ENCODE data around the gene NTN3.

Gene NTN3

GRCh38 chr16:2487903-2488531, 16.9 kb downstream of the NTN3 start:
- Histone ChIP-seq H3K27ac (ENCODE audit: low read depth, low read length) (no peak overlapping the region), H3K4me3 (ENCODE audit: low read depth, low read length) (no peak overlapping the region), H3K79me2 (ENCODE audit: control insufficient read depth, insufficient read depth, low read length, unreplicated experiment) (peaks cover 10% of the 10 kb centered on the region), H3K4me1 (ENCODE audit: control insufficient read depth, insufficient read depth, low read length, unreplicated experiment) (peaks cover 2% of the 10 kb centered on the region), H3K27me3 (ENCODE audit: insufficient read depth, low read length) (no peaks in the 10 kb centered on the region), H2AFZ (ENCODE audit: low read length, unreplicated experiment) (no peak overlapping the region), H3K36me3 (ENCODE audit: insufficient read depth, low read length) (no peaks in the 10 kb centered on the region)

GRCh38 chr16:2489581-2489980, 18.5 kb downstream of the NTN3 start:
- Histone ChIP-seq H3K79me2 (ENCODE audit: control insufficient read depth, insufficient read depth, low read length, unreplicated experiment) (peaks cover 4% of the 10 kb centered on the region), H3K27ac (ENCODE audit: low read depth, low read length) (no peak overlapping the region), H3K27me3 (ENCODE audit: insufficient read depth, low read length) (no peaks in the 10 kb centered on the region), H3K4me1 (ENCODE audit: control insufficient read depth, insufficient read depth, low read length, unreplicated experiment) (no peaks in the 10 kb centered on the region), H3K36me3 (ENCODE audit: insufficient read depth, low read length) (no peaks in the 10 kb centered on the region), H2AFZ (ENCODE audit: low read length, unreplicated experiment) (no peak overlapping the region), H3K4me3 (ENCODE audit: low read depth, low read length) (no peak overlapping the region)

GRCh38 chr16:2490190-2491105, 19.4 kb downstream of the NTN3 start:
- Histone ChIP-seq H3K36me3 (ENCODE audit: insufficient read depth, low read length) (no peaks in the 10 kb centered on the region), H3K4me1 (ENCODE audit: control insufficient read depth, insufficient read depth, low read length, unreplicated experiment) (no peaks in the 10 kb centered on the region), H3K4me3 (ENCODE audit: low read depth, low read length) (no peak overlapping the region), H3K79me2 (ENCODE audit: control insufficient read depth, insufficient read depth, low read length, unreplicated experiment) (peaks cover 4% of the 10 kb centered on the region), H2AFZ (ENCODE audit: low read length, unreplicated experiment) (no peak overlapping the region), H3K27ac (ENCODE audit: low read depth, low read length) (no peak overlapping the region), H3K27me3 (ENCODE audit: insufficient read depth, low read length) (no peaks in the 10 kb centered on the region)

GRCh38 chr16:2492292-2492691, 21.2 kb downstream of the NTN3 start:
- no peak overlapping the region for H2AFZ ChIP-seq (ENCODE audit: low read length, unreplicated experiment)
- 0 out of 2 replicates have a peak, but pooled peaks cover 4% of the 10 kb centered on the region for H3K36me3 ChIP-seq (ENCODE audit: insufficient read depth, low read length)
- no peak overlapping the region for H3K4me3 ChIP-seq (ENCODE audit: low read depth, low read length)
- peaks cover 2% of the 10 kb centered on the region for H3K79me2 ChIP-seq (ENCODE audit: control insufficient read depth, insufficient read depth, low read length, unreplicated experiment)
- H3K27me3 ChIP-seq (ENCODE audit: insufficient read depth, low read length) = no peaks in the 10 kb centered on the region
- no peak overlapping the region for H3K27ac ChIP-seq (ENCODE audit: low read depth, low read length)
- H3K4me1 ChIP-seq (ENCODE audit: control insufficient read depth, insufficient read depth, low read length, unreplicated experiment) = peaks cover 3% of the 10 kb centered on the region

- H3K4me1 ChIP-seq (ENCODE audit: control insufficient read depth, insufficient read depth, low read length, unreplicated experiment) = peaks cover 6% of the 10 kb centered on the region
- H2AFZ ChIP-seq (ENCODE audit: low read length, unreplicated experiment) = no peak overlapping the region
- H3K36me3 ChIP-seq (ENCODE audit: insufficient read depth, low read length) = 0 out of 2 replicates have a peak, but pooled peaks cover 4% of the 10 kb centered on the region
- H3K27me3 ChIP-seq (ENCODE audit: insufficient read depth, low read length) = no peaks in the 10 kb centered on the region
- no peaks in the 10 kb centered on the region for H3K79me2 ChIP-seq (ENCODE audit: control insufficient read depth, insufficient read depth, low read length, unreplicated experiment)
- H3K27ac ChIP-seq (ENCODE audit: low read depth, low read length) = no peak overlapping the region
- no peak overlapping the region for H3K4me3 ChIP-seq (ENCODE audit: low read depth, low read length)
These were observed 22.5 kb downstream of the NTN3 start for GRCh38 chr16:2493605-2494004.

GRCh38 chr16:2494616-2495015, 23.5 kb downstream of the NTN3 start:
- Histone ChIP-seq H3K4me3 (ENCODE audit: low read depth, low read length) (no peak overlapping the region), H3K4me1 (ENCODE audit: control insufficient read depth, insufficient read depth, low read length, unreplicated experiment) (peaks cover 6% of the 10 kb centered on the region), H3K27ac (ENCODE audit: low read depth, low read length) (no peak overlapping the region), H2AFZ (ENCODE audit: low read length, unreplicated experiment) (no peak overlapping the region), H3K79me2 (ENCODE audit: control insufficient read depth, insufficient read depth, low read length, unreplicated experiment) (no peaks in the 10 kb centered on the region), H3K27me3 (ENCODE audit: insufficient read depth, low read length) (no peaks in the 10 kb centered on the region), H3K36me3 (ENCODE audit: insufficient read depth, low read length) (0 out of 2 replicates have a peak, but pooled peaks cover 4% of the 10 kb centered on the region)

- Histone ChIP-seq H3K27ac (ENCODE audit: low read depth, low read length) (no peak overlapping the region), H3K4me3 (ENCODE audit: low read depth, low read length) (no peak overlapping the region), H3K27me3 (ENCODE audit: insufficient read depth, low read length) (no peaks in the 10 kb centered on the region), H2AFZ (ENCODE audit: low read length, unreplicated experiment) (no peak overlapping the region), H3K4me1 (ENCODE audit: control insufficient read depth, insufficient read depth, low read length, unreplicated experiment) (peaks cover 6% of the 10 kb centered on the region), H3K79me2 (ENCODE audit: control insufficient read depth, insufficient read depth, low read length, unreplicated experiment) (no peaks in the 10 kb centered on the region), H3K36me3 (ENCODE audit: insufficient read depth, low read length) (0 out of 2 replicates have a peak, but pooled peaks cover 4% of the 10 kb centered on the region)
These were observed 23.9 kb downstream of the NTN3 start for GRCh38 chr16:2495041-2495440.

GRCh38 chr16:2496223-2497115, 25.4 kb downstream of the NTN3 start:
- Histone ChIP-seq H3K79me2 (ENCODE audit: control insufficient read depth, insufficient read depth, low read length, unreplicated experiment) (no peaks in the 10 kb centered on the region), H3K4me3 (ENCODE audit: low read depth, low read length) (no peak overlapping the region), H3K4me1 (ENCODE audit: control insufficient read depth, insufficient read depth, low read length, unreplicated experiment) (peaks cover 6% of the 10 kb centered on the region), H3K36me3 (ENCODE audit: insufficient read depth, low read length) (0 out of 2 replicates have a peak, but pooled peaks cover 4% of the 10 kb centered on the region), H3K27me3 (ENCODE audit: insufficient read depth, low read length) (no peaks in the 10 kb centered on the region), H2AFZ (ENCODE audit: low read length, unreplicated experiment) (no peak overlapping the region), H3K27ac (ENCODE audit: low read depth, low read length) (no peak overlapping the region)

- H3K4me1 ChIP-seq (ENCODE audit: control insufficient read depth, insufficient read depth, low read length, unreplicated experiment) = peaks cover 6% of the 10 kb centered on the region
- H3K79me2 ChIP-seq (ENCODE audit: control insufficient read depth, insufficient read depth, low read length, unreplicated experiment) = no peaks in the 10 kb centered on the region
- no peak overlapping the region for H2AFZ ChIP-seq (ENCODE audit: low read length, unreplicated experiment)
- no peak overlapping the region for H3K27ac ChIP-seq (ENCODE audit: low read depth, low read length)
- H3K36me3 ChIP-seq (ENCODE audit: insufficient read depth, low read length) = 0 out of 2 replicates have a peak, but pooled peaks cover 4% of the 10 kb centered on the region
- no peak overlapping the region for H3K4me3 ChIP-seq (ENCODE audit: low read depth, low read length)
- no peaks in the 10 kb centered on the region for H3K27me3 ChIP-seq (ENCODE audit: insufficient read depth, low read length)
These were observed 26.1 kb downstream of the NTN3 start for GRCh38 chr16:2497116-2497630.
